Measurements from ENCODE around the gene EPC1. TPM values are rescaled to one million over a fixed set of nuclear protein-coding genes. Genes with fewer than 3 reads are reported as not detected.

EPC1 gene
- total RNA-seq, 2 experiments from 2014 or later, result 40.9 to 48.8 TPM

DNA sequence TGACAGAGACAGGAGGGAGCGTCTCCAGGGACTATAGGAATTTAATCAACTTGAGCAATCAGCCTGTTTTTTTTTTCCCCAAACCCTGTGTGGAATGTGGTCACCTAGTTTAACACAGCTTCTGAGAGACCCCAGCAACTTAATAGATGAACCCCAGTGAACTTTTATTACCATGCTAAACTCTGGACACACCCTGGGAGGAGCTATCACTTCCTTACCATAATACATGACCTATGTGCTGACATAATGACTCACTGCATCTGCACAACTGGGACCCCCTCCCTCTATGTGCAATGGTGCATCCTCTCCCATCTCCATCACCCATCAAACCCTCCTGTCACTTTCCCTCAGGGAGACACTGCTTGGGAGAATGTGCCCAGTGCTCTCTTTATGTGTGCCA, 83.7 kb downstream of the EPC1 start:
- intact Hi-C loops (cut with micrococcal nuclease; ENCODE audit: unreplicated experiment), result no loop called here
- Histone ChIP-seq H3K9me3 (ENCODE audit: low read length) (no peaks in the 10 kb centered on the region), H2AFZ (ENCODE audit: low read length) (no peak overlapping the region), H3K4me3 (ENCODE audit: low read depth, low read length, poor library complexity, severe bottlenecking) (no peak overlapping the region), H3K4me2 (ENCODE audit: low read length) (no peak overlapping the region), H3K27ac (ENCODE audit: low read depth, low read length, poor library complexity, severe bottlenecking) (no peak overlapping the region), H3K4me1 (ENCODE audit: insufficient read depth, low read length, poor library complexity, severe bottlenecking) (no peaks in the 10 kb centered on the region), H4K20me1 (ENCODE audit: insufficient read depth, low read length) (no peaks in the 10 kb centered on the region; the same call in 1 of the 2 replicates), H3K36me3 (ENCODE audit: insufficient read depth, low read length) (peaks cover 21% of the 10 kb centered on the region), H3K79me2 (ENCODE audit: insufficient read depth, low read depth, low read length) (no peaks in the 10 kb centered on the region), H3K9me2 (ENCODE audit: insufficient read depth, low read length) (no peaks in the 10 kb centered on the region)
- DNase-seq (ENCODE audit: low spot score), result no peak
- TF ChIP-seq, protein P1, sequence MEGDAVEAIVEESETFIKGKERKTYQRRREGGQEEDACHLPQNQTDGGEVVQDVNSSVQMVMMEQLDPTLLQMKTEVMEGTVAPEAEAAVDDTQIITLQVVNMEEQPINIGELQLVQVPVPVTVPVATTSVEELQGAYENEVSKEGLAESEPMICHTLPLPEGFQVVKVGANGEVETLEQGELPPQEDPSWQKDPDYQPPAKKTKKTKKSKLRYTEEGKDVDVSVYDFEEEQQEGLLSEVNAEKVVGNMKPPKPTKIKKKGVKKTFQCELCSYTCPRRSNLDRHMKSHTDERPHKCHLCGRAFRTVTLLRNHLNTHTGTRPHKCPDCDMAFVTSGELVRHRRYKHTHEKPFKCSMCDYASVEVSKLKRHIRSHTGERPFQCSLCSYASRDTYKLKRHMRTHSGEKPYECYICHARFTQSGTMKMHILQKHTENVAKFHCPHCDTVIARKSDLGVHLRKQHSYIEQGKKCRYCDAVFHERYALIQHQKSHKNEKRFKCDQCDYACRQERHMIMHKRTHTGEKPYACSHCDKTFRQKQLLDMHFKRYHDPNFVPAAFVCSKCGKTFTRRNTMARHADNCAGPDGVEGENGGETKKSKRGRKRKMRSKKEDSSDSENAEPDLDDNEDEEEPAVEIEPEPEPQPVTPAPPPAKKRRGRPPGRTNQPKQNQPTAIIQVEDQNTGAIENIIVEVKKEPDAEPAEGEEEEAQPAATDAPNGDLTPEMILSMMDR (conservative IDR thresholded peaks at IDR 0.05; ENCODE audit: low read length), result no peak
- TF ChIP-seq EZH2phosphoT487 (IDR thresholded peaks at IDR 0.05; ENCODE audit: borderline replicate concordance, low read depth, low read length), result no peak
- CTCF ChIA-PET (ENCODE audit: unreplicated experiment), result no interaction called here
- no TSS peak for BruUV-seq (replicated peaks)
- POLR2A ChIA-PET, result interaction anchor here (0.6 kb wide), 1 partner anchor 74 kb away, joined by 3 read pairs; no protein-coding TSS in a partner anchor

DNA sequence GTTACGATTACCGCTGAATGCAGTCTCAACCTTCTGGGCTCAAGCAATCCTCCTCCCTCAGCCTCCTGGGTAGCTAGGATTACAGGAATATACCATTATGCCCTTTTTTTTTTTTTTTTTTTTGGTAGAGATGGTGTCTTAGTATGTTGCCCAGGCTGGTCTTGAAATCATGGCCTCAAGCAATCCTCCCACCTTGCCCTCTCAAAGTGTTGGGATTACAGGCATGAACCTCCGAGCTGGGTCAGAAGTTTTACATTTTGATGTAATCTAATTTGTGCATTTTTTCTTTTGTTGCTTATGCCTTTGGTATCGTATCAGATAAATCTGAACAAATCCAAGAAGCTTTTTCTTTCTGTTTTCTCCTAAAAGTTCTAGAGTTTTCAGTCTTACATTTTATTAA, 87.4 kb downstream of the EPC1 start:
- no peak for TF ChIP-seq EZH2phosphoT487 (IDR thresholded peaks at IDR 0.05; ENCODE audit: borderline replicate concordance, low read depth, low read length)
- TF ChIP-seq, protein P1 (conservative IDR thresholded peaks at IDR 0.05; ENCODE audit: low read length), result no peak

More for the DNA sequence above, 87.4 kb downstream of the EPC1 start:
- no peak overlapping the region for H3K27ac ChIP-seq (ENCODE audit: low read depth, low read length, poor library complexity, severe bottlenecking)
- ChIA-PET CTCF (ENCODE audit: unreplicated experiment) (no interaction called here), POLR2A (interaction anchor here (0.6 to 1.6 kb wide), 10 partner anchors 10 to 943 kb away, joined by 3 to 7 read pairs (median 4); no protein-coding TSS in a partner anchor)
- H3K4me3 ChIP-seq (ENCODE audit: low read depth, low read length, poor library complexity, severe bottlenecking), result no peak overlapping the region
- H4K20me1 ChIP-seq (ENCODE audit: insufficient read depth, low read length), result no peaks in the 10 kb centered on the region
- H2AFZ ChIP-seq (ENCODE audit: low read length), result no peak overlapping the region
- H3K9me2 ChIP-seq (ENCODE audit: insufficient read depth, low read length), result no peaks in the 10 kb centered on the region
- intact Hi-C loops (cut with micrococcal nuclease; ENCODE audit: unreplicated experiment), result no loop called here
- no peaks in the 10 kb centered on the region for H3K36me3 ChIP-seq (ENCODE audit: insufficient read depth, low read length)
- H3K9me3 ChIP-seq (ENCODE audit: low read length), result no peaks in the 10 kb centered on the region
- H3K4me2 ChIP-seq (ENCODE audit: low read length), result no peak overlapping the region
- H3K4me1 ChIP-seq (ENCODE audit: insufficient read depth, low read length, poor library complexity, severe bottlenecking), result peaks cover 7% of the 10 kb centered on the region
- no peaks in the 10 kb centered on the region for H3K79me2 ChIP-seq (ENCODE audit: insufficient read depth, low read depth, low read length)
- DNase-seq (ENCODE audit: low spot score), result no peak
- no TSS peak for BruUV-seq (replicated peaks)

All from OCI-LY7 (cell line).